ENCODE measurements around the gene HOMER1.
A peak's percentile ranks its signal among the peaks of the same experiment; 100 is the strongest.
"Not testable (repeated sequence)": the region's sequence is repeated elsewhere in the genome, so short reads cannot be mapped to it uniquely, and the experiment has no call there.

Gene HOMER1

GRCh38 chr5:79516986-79517385 is 3.1 kb upstream of the HOMER1 start:
- Histone ChIP-seq H3K9me3 (ENCODE audit: control insufficient read depth in 1 of 2, low read length in 2 of 2) (no peaks in the 10 kb centered on the region), H3K4me3 (ENCODE audit: low read depth in 1 of 2, low read length in 2 of 2) (no peak overlapping the region), H3K27ac (ENCODE audit: low read length) (no peak overlapping the region), H3K4me1 (ENCODE audit: control insufficient read depth in 1 of 2, insufficient read depth in 2 of 2, low read length in 2 of 2) (peaks cover 0 to 7% of the 10 kb centered on the region in 2 donors), H3K27me3 (ENCODE audit: low read depth, low read length) (peaks cover 14% of the 10 kb centered on the region), H3K36me3 (ENCODE audit: control insufficient read depth in 1 of 2, insufficient read depth in 2 of 2, low read length in 2 of 2) (peaks cover 0 to 3% of the 10 kb centered on the region in 2 donors)

- H3K27me3 ChIP-seq (ENCODE audit: low read depth, low read length) = peaks cover 19% of the 10 kb centered on the region
- H3K36me3 ChIP-seq (ENCODE audit: control insufficient read depth in 1 of 2, insufficient read depth in 2 of 2, low read length in 2 of 2); H3K27ac ChIP-seq (ENCODE audit: low read length); H3K4me3 ChIP-seq (ENCODE audit: low read depth in 1 of 2, low read length in 2 of 2); H3K4me1 ChIP-seq (ENCODE audit: control insufficient read depth in 1 of 2, insufficient read depth in 2 of 2, low read length in 2 of 2); H3K9me3 ChIP-seq (ENCODE audit: control insufficient read depth in 1 of 2, low read length in 2 of 2): not testable (repeated sequence)
These were observed 2.4 kb upstream of the HOMER1 start for GRCh38 chr5:79516331-79516730.

- peaks cover 19% of the 10 kb centered on the region for H3K27me3 ChIP-seq (ENCODE audit: low read depth, low read length)
- peak overlapping the region; percentile 89 for H3K27ac ChIP-seq (ENCODE audit: low read length)
- no peaks in the 10 kb centered on the region for H3K9me3 ChIP-seq (ENCODE audit: control insufficient read depth in 1 of 2, low read length in 2 of 2)
- H3K4me3 ChIP-seq (ENCODE audit: low read depth in 1 of 2, low read length in 2 of 2) = peak overlapping the region; percentile 67 to 90
- peaks cover 0 to 3% of the 10 kb centered on the region in 2 donors for H3K36me3 ChIP-seq (ENCODE audit: control insufficient read depth in 1 of 2, insufficient read depth in 2 of 2, low read length in 2 of 2)
- peaks cover 0 to 17% of the 10 kb centered on the region in 2 donors for H3K4me1 ChIP-seq (ENCODE audit: control insufficient read depth in 1 of 2, insufficient read depth in 2 of 2, low read length in 2 of 2)
These were observed 614 bp upstream of the HOMER1 start for GRCh38 chr5:79514391-79515105.

- Histone ChIP-seq H3K36me3 (ENCODE audit: control insufficient read depth in 1 of 2, insufficient read depth in 2 of 2, low read length in 2 of 2) (peaks cover 0 to 3% of the 10 kb centered on the region in 2 donors), H3K4me1 (ENCODE audit: control insufficient read depth in 1 of 2, insufficient read depth in 2 of 2, low read length in 2 of 2) (peaks cover 0 to 17% of the 10 kb centered on the region in 2 donors), H3K27ac (ENCODE audit: low read length) (no peak overlapping the region), H3K4me3 (ENCODE audit: low read depth in 1 of 2, low read length in 2 of 2) (peak overlapping the region; percentile 67 to 90), H3K9me3 (ENCODE audit: control insufficient read depth in 1 of 2, low read length in 2 of 2) (no peaks in the 10 kb centered on the region), H3K27me3 (ENCODE audit: low read depth, low read length) (peaks cover 19% of the 10 kb centered on the region)
These were observed 628 bp downstream of the HOMER1 start for GRCh38 chr5:79513308-79513703.

- Histone ChIP-seq H3K27ac (ENCODE audit: low read length) (no peak overlapping the region), H3K27me3 (ENCODE audit: low read depth, low read length) (peaks cover 19% of the 10 kb centered on the region), H3K4me1 (ENCODE audit: control insufficient read depth in 1 of 2, insufficient read depth in 2 of 2, low read length in 2 of 2) (peaks cover 0 to 17% of the 10 kb centered on the region in 2 donors), H3K9me3 (ENCODE audit: control insufficient read depth in 1 of 2, low read length in 2 of 2) (no peaks in the 10 kb centered on the region), H3K36me3 (ENCODE audit: control insufficient read depth in 1 of 2, insufficient read depth in 2 of 2, low read length in 2 of 2) (peaks cover 0 to 3% of the 10 kb centered on the region in 2 donors), H3K4me3 (ENCODE audit: low read depth in 1 of 2, low read length in 2 of 2) (peak overlapping the region; percentile 67 to 90)
These were observed 1.2 kb downstream of the HOMER1 start for GRCh38 chr5:79512471-79513307.

GRCh38 chr5:79512049-79512448 is 1.9 kb downstream of the HOMER1 start:
- Histone ChIP-seq H3K9me3 (ENCODE audit: control insufficient read depth in 1 of 2, low read length in 2 of 2) (no peaks in the 10 kb centered on the region), H3K4me3 (ENCODE audit: low read depth in 1 of 2, low read length in 2 of 2) (peak overlapping the region; percentile 67 to 90), H3K36me3 (ENCODE audit: control insufficient read depth in 1 of 2, insufficient read depth in 2 of 2, low read length in 2 of 2) (peaks cover 0 to 3% of the 10 kb centered on the region in 2 donors), H3K27ac (ENCODE audit: low read length) (no peak overlapping the region), H3K27me3 (ENCODE audit: low read depth, low read length) (peaks cover 19% of the 10 kb centered on the region), H3K4me1 (ENCODE audit: control insufficient read depth in 1 of 2, insufficient read depth in 2 of 2, low read length in 2 of 2) (peaks cover 0 to 17% of the 10 kb centered on the region in 2 donors)

- Histone ChIP-seq H3K9me3 (ENCODE audit: control insufficient read depth in 1 of 2, low read length in 2 of 2) (no peaks in the 10 kb centered on the region), H3K4me3 (ENCODE audit: low read depth in 1 of 2, low read length in 2 of 2) (no peak overlapping the region), H3K4me1 (ENCODE audit: control insufficient read depth in 1 of 2, insufficient read depth in 2 of 2, low read length in 2 of 2) (peaks cover 0 to 17% of the 10 kb centered on the region in 2 donors), H3K36me3 (ENCODE audit: control insufficient read depth in 1 of 2, insufficient read depth in 2 of 2, low read length in 2 of 2) (peaks cover 0 to 3% of the 10 kb centered on the region in 2 donors), H3K27ac (ENCODE audit: low read length) (no peak overlapping the region), H3K27me3 (ENCODE audit: low read depth, low read length) (peaks cover 19% of the 10 kb centered on the region)
These were observed 3.3 kb downstream of the HOMER1 start for GRCh38 chr5:79510638-79511037.

GRCh38 chr5:79509244-79509885 is 4.6 kb downstream of the HOMER1 start:
- Histone ChIP-seq H3K9me3 (ENCODE audit: control insufficient read depth in 1 of 2, low read length in 2 of 2) (no peaks in the 10 kb centered on the region), H3K4me1 (ENCODE audit: control insufficient read depth in 1 of 2, insufficient read depth in 2 of 2, low read length in 2 of 2) (peaks cover 0 to 17% of the 10 kb centered on the region in 2 donors), H3K27ac (ENCODE audit: low read length) (no peak overlapping the region), H3K27me3 (ENCODE audit: low read depth, low read length) (peaks cover 19% of the 10 kb centered on the region), H3K4me3 (ENCODE audit: low read depth in 1 of 2, low read length in 2 of 2) (no peak overlapping the region), H3K36me3 (ENCODE audit: control insufficient read depth in 1 of 2, insufficient read depth in 2 of 2, low read length in 2 of 2) (peaks cover 0 to 3% of the 10 kb centered on the region in 2 donors)

- no peaks in the 10 kb centered on the region for H3K9me3 ChIP-seq (ENCODE audit: control insufficient read depth in 1 of 2, low read length in 2 of 2)
- no peak overlapping the region for H3K27ac ChIP-seq (ENCODE audit: low read length)
- no peak overlapping the region for H3K4me3 ChIP-seq (ENCODE audit: low read depth in 1 of 2, low read length in 2 of 2)
- H3K27me3 ChIP-seq (ENCODE audit: low read depth, low read length) = peaks cover 19% of the 10 kb centered on the region
- peaks cover 0 to 21% of the 10 kb centered on the region in 2 donors for H3K4me1 ChIP-seq (ENCODE audit: control insufficient read depth in 1 of 2, insufficient read depth in 2 of 2, low read length in 2 of 2)
- no peaks in the 10 kb centered on the region for H3K36me3 ChIP-seq (ENCODE audit: control insufficient read depth in 1 of 2, insufficient read depth in 2 of 2, low read length in 2 of 2)
These were observed 5.1 kb downstream of the HOMER1 start for GRCh38 chr5:79508794-79509193.

- H3K36me3 ChIP-seq (ENCODE audit: control insufficient read depth in 1 of 2, insufficient read depth in 2 of 2, low read length in 2 of 2) = no peaks in the 10 kb centered on the region
- peaks cover 19% of the 10 kb centered on the region for H3K27me3 ChIP-seq (ENCODE audit: low read depth, low read length)
- H3K4me3 ChIP-seq (ENCODE audit: low read depth in 1 of 2, low read length in 2 of 2) = no peak overlapping the region
- H3K9me3 ChIP-seq (ENCODE audit: control insufficient read depth in 1 of 2, low read length in 2 of 2) = no peaks in the 10 kb centered on the region
- no peak overlapping the region for H3K27ac ChIP-seq (ENCODE audit: low read length)
- peaks cover 0 to 22% of the 10 kb centered on the region in 2 donors for H3K4me1 ChIP-seq (ENCODE audit: control insufficient read depth in 1 of 2, insufficient read depth in 2 of 2, low read length in 2 of 2)
These were observed 5.6 kb downstream of the HOMER1 start for GRCh38 chr5:79508354-79508753.
